Astrocyte (in vitro differentiated cells and primary cell): ENCODE results near the gene C6orf58.

Experiments
- EZH2 ChIP-seq: IDR thresholded peaks from 2 replicates; pipeline ENCODE4 v1.6.1; 2012; ENCODE audit warnings: mild to moderate bottlenecking, low read length, inconsistent platforms; ENCODE audit not compliant: insufficient read depth
- TF ChIP-seq, protein P1 (sequence below): IDR thresholded peaks from 2 replicates; pipeline ENCODE4 v1.5.1; 2011; ENCODE audit warnings: low read depth, mild to moderate bottlenecking, inconsistent platforms, low read length, moderate library complexity; ENCODE audit not compliant: insufficient read depth

DNA sequence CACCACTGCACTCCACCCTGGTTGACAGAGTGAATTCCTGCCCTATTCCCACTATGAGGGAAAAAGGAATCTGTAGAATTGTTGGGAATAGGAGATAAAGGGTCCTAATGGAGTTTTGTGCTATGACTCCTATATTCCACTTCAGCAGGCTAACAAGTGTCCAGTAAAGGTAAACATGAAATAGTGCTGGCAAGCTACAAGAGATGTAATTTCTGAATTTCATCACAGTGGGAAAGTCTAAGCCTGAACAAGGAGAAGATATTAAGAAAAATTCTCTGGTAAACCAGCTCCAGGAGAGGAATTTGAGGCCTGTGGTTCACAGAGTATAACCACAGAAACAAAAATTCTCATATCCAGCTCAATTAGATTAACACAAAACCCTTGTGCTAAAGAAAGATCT is 10.3 kb upstream of the C6orf58 start:
- TF ChIP-seq, protein P1, sequence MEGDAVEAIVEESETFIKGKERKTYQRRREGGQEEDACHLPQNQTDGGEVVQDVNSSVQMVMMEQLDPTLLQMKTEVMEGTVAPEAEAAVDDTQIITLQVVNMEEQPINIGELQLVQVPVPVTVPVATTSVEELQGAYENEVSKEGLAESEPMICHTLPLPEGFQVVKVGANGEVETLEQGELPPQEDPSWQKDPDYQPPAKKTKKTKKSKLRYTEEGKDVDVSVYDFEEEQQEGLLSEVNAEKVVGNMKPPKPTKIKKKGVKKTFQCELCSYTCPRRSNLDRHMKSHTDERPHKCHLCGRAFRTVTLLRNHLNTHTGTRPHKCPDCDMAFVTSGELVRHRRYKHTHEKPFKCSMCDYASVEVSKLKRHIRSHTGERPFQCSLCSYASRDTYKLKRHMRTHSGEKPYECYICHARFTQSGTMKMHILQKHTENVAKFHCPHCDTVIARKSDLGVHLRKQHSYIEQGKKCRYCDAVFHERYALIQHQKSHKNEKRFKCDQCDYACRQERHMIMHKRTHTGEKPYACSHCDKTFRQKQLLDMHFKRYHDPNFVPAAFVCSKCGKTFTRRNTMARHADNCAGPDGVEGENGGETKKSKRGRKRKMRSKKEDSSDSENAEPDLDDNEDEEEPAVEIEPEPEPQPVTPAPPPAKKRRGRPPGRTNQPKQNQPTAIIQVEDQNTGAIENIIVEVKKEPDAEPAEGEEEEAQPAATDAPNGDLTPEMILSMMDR, result no peak
- TF ChIP-seq EZH2, result no peak
